H9 (cell line): ENCODE results near the gene SNCA. TPM values are rescaled to one million over a fixed set of nuclear protein-coding genes. Genes with fewer than 3 reads are reported as not detected.

ENCODE experiments used
- DNase-seq: peaks from one replicate; pipeline ENCODE4 v3.0.0-alpha.2; 2017
- H2AFZ ChIP-seq: one replicate; pipeline ENCODE4 v1.6.1; 2013; ENCODE audit warnings: mild to moderate bottlenecking, low read length, control low read depth, moderate library complexity
- H2AK5ac ChIP-seq: 2 replicates; pipeline ENCODE4 v1.6.1; 2013; ENCODE audit warnings: low read length, control low read depth, mixed read lengths; ENCODE audit not compliant: insufficient read length
- H2BK120ac ChIP-seq: one replicate; pipeline ENCODE4 v1.6.1; 2013; ENCODE audit warnings: low read depth, mild to moderate bottlenecking, low read length, control low read depth, inconsistent platforms; ENCODE audit not compliant: poor library complexity, severe bottlenecking
- H2BK12ac ChIP-seq: 2 replicates; pipeline ENCODE4 v1.6.1; 2013; ENCODE audit warnings: low read length, control low read depth, mixed read lengths, low read depth; ENCODE audit not compliant: insufficient read length
- H2BK15ac ChIP-seq: 2 replicates; pipeline ENCODE4 v1.6.1; 2013; ENCODE audit warnings: low read depth, low read length, control low read depth
- H2BK20ac ChIP-seq: one replicate; pipeline ENCODE4 v1.6.1; 2013; ENCODE audit warnings: low read depth, mild to moderate bottlenecking, low read length, control low read depth, inconsistent platforms; ENCODE audit not compliant: poor library complexity, severe bottlenecking
- H2BK5ac ChIP-seq: 2 replicates; pipeline ENCODE4 v1.6.1; 2013; ENCODE audit warnings: low read length, control low read depth, mixed read lengths; ENCODE audit not compliant: insufficient read length
- H3K14ac ChIP-seq: 2 replicates; pipeline ENCODE4 v1.6.1; 2013; ENCODE audit warnings: low read length, control low read depth; ENCODE audit not compliant: insufficient read depth
- H3K18ac ChIP-seq: 2 replicates; pipeline ENCODE4 v1.6.1; 2013; ENCODE audit warnings: low read depth, mild to moderate bottlenecking, mixed read lengths, low read length, control low read depth; ENCODE audit not compliant: insufficient read length
- H3K23ac ChIP-seq: 2 replicates; pipeline ENCODE4 v1.6.1; 2013; ENCODE audit warnings: low read length, control low read depth, mixed read lengths, low read depth; ENCODE audit not compliant: insufficient read length
- H3K23me2 ChIP-seq: 2 replicates; pipeline ENCODE4 v1.6.1; 2013; ENCODE audit warnings: low read depth, mild to moderate bottlenecking, mixed read lengths, low read length, control low read depth; ENCODE audit not compliant: insufficient read length, poor library complexity, severe bottlenecking
- H3K27ac ChIP-seq: 2 replicates; pipeline ENCODE4 v1.5.1; 2013; ENCODE audit warnings: low read length, control low read depth, mixed read lengths, low read depth; ENCODE audit not compliant: insufficient read length
- H3K27me3 ChIP-seq: 2 replicates; pipeline ENCODE4 v1.6.1; 2013; ENCODE audit warnings: low read length, control low read depth, inconsistent platforms; ENCODE audit not compliant: insufficient read depth
- H3K4ac ChIP-seq: 2 replicates; pipeline ENCODE4 v1.6.1; 2013; ENCODE audit warnings: low read depth, mild to moderate bottlenecking, control low read depth, inconsistent platforms, low read length, moderate library complexity
- H3K4me1 ChIP-seq: 2 replicates; pipeline ENCODE4 v1.6.1; 2013; ENCODE audit warnings: low read length, control low read depth, inconsistent platforms; ENCODE audit not compliant: insufficient read depth
- H3K4me2 ChIP-seq: 2 replicates; pipeline ENCODE4 v1.6.1; 2013; ENCODE audit warnings: low read length, control low read depth, mixed read lengths; ENCODE audit not compliant: insufficient read length, insufficient read depth
- H3K56ac ChIP-seq: 2 replicates; pipeline ENCODE4 v1.6.1; 2013; ENCODE audit warnings: low read depth, mild to moderate bottlenecking, mixed read lengths, low read length, control low read depth; ENCODE audit not compliant: insufficient read length
- H3K79me1 ChIP-seq: 2 replicates; pipeline ENCODE4 v1.6.1; 2013; ENCODE audit warnings: low read depth, mild to moderate bottlenecking, moderate library complexity, low read length, control low read depth, inconsistent platforms; ENCODE audit not compliant: insufficient read depth, poor library complexity, severe bottlenecking
- H3K79me2 ChIP-seq: 2 replicates; pipeline ENCODE4 v1.6.1; 2013; ENCODE audit warnings: low read length, control low read depth, inconsistent platforms; ENCODE audit not compliant: insufficient read depth
- H3K9ac ChIP-seq: 2 replicates; pipeline ENCODE4 v1.6.1; 2013; ENCODE audit warnings: low read length, control low read depth, mixed read lengths; ENCODE audit not compliant: insufficient read length; ENCODE audit errors: extremely low read depth
- H3K9me3 ChIP-seq: one replicate; pipeline ENCODE4 v1.6.1; 2013; ENCODE audit warnings: low read depth, low read length, inconsistent platforms; ENCODE audit not compliant: control insufficient read depth
- H3T11ph ChIP-seq: one replicate; pipeline ENCODE4 v1.6.1; 2013; ENCODE audit warnings: mild to moderate bottlenecking, low read length, control low read depth, inconsistent platforms
- H4K20me1 ChIP-seq: one replicate; pipeline ENCODE4 v1.6.1; 2013; ENCODE audit not compliant: control insufficient read depth, insufficient read length, insufficient read depth
- H4K5ac ChIP-seq: 2 replicates; pipeline ENCODE4 v1.6.1; 2013; ENCODE audit warnings: low read depth, mild to moderate bottlenecking, mixed read lengths, low read length, control low read depth; ENCODE audit not compliant: insufficient read length
- H4K8ac ChIP-seq: replicated peaks from 2 replicates; pipeline ENCODE4 v1.6.1; 2013; ENCODE audit warnings: low read length, control low read depth, mixed read lengths, low read depth; ENCODE audit not compliant: insufficient read length
- H4K91ac ChIP-seq: 2 replicates; pipeline ENCODE4 v1.6.1; 2013; ENCODE audit warnings: low read depth, mild to moderate bottlenecking, moderate library complexity, mixed read lengths, low read length, control low read depth; ENCODE audit not compliant: insufficient read length
- H3K27ac Mint-ChIP-seq, 3 experiments: 2 replicates in 2 of 3; 3 replicates in 1 of 3; pipeline ENCODE4 v1.8.0; 2020 to 2021; ENCODE audit warnings: mixed read lengths in 3 of 3, mild to moderate bottlenecking in 1 of 3, moderate library complexity in 1 of 3
- H3K27me3 Mint-ChIP-seq: 2 replicates; pipeline ENCODE4 v1.8.0; 2021; ENCODE audit warnings: low read depth, mild to moderate bottlenecking, moderate library complexity, mixed read lengths
- H3K36me3 Mint-ChIP-seq, 3 experiments: 2 replicates in 2 of 3; 3 replicates in 1 of 3; pipeline ENCODE4 v1.8.0; 2020 to 2021; ENCODE audit warnings: low read depth in 3 of 3, mixed read lengths in 3 of 3; ENCODE audit not compliant: insufficient read depth in 1 of 3
- H3K4me1 Mint-ChIP-seq, 2 experiments: 2 replicates each; pipeline ENCODE4 v1.8.0; 2020; ENCODE audit warnings: mixed read lengths in 2 of 2
- H3K4me3 Mint-ChIP-seq, 2 experiments: 2 replicates in 1 of 2; 3 replicates in 1 of 2; pipeline ENCODE4 v1.8.0; 2020 to 2021; ENCODE audit warnings: mild to moderate bottlenecking in 2 of 2, mixed read lengths in 2 of 2, moderate library complexity in 1 of 2
- H3K9me3 Mint-ChIP-seq, 2 experiments: 2 replicates in 1 of 2; 3 replicates in 1 of 2; pipeline ENCODE4 v1.8.0; 2020; ENCODE audit warnings: mild to moderate bottlenecking in 2 of 2, mixed read lengths in 2 of 2, moderate library complexity in 1 of 2
- WGBS: extraction: QIAGEN DNeasy Blood & Tissue Kit; methylation state at CpG from one replicate; pipeline ENCODE4 v1.1.7; 2013; ENCODE audit warnings: missing lambda C conversion rate, low lambda C conversion rate, mixed read lengths; ENCODE audit not compliant: insufficient read length; ENCODE audit errors: extremely low coverage; 5-methylcytosine and 5-hydroxymethylcytosine counted together
- total RNA-seq: library from RNA; stranded (reverse); gene quantifications from 2 replicates; pipeline ENCODE4 v1.2.1, GENCODE V29; 2021
- TF ChIP-seq, protein P1 (sequence below): fragments of 200-600 bp; sonication (generic); conservative IDR thresholded peaks from 3 replicates; pipeline ENCODE4 v1.8.0; 2021; ENCODE audit warnings: antibody characterized with exemption, mild to moderate bottlenecking

SNCA gene
- total RNA-seq, 1 experiment from 2014 or later = 8.5 TPM

DNA sequence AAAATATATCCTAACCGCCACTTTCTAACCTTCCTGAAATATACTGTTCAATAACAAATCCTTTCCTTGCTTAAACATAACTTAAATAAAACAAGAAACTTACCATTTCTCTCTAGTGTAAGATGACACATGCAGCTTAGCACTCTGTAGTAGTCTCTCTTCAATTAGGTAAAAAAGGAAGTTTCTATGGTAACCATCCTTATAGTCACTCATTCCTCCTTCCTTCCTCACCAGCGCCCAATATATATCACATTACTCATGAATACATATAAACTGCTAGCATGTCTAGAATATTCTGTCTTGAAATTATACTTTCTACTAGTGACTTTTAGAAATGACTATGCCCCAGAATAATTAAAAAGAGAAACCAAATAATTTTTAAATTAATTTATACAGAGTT is 112.2 kb downstream of the SNCA start:
- Histone ChIP-seq H3K23ac (no peak overlapping the region), H4K8ac (no peak overlapping the region), H3K18ac (no peak overlapping the region), H2BK20ac (no peak overlapping the region), H2BK5ac (no peak overlapping the region), H3K27me3 (no peaks in the 10 kb centered on the region), H4K5ac (no peak overlapping the region), H2BK12ac (no peak overlapping the region), H3K27ac (no peak overlapping the region), H4K20me1 (no peaks in the 10 kb centered on the region), H3K14ac (no peak overlapping the region), H3K4me2 (no peak overlapping the region), H2AK5ac (no peak overlapping the region), H2BK120ac (no peak overlapping the region), H3K79me2 (no peaks in the 10 kb centered on the region), H3K56ac (no peak overlapping the region), H3K4me1 (no peaks in the 10 kb centered on the region), H3K79me1 (no peaks in the 10 kb centered on the region), H3K23me2 (no peaks in the 10 kb centered on the region), H3K4ac (no peak overlapping the region), H2AFZ (no peak overlapping the region), H2BK15ac (no peak overlapping the region), H3K9me3 (no peaks in the 10 kb centered on the region), H4K91ac (no peak overlapping the region), H3T11ph (no peak overlapping the region), H3K9ac (no peak overlapping the region)
- H3K27me3 Mint-ChIP-seq = no peaks in the 10 kb centered on the region
- no CpG with 5 or more reads among the region's 2 CpGs for WGBS
- no peak overlapping the region for H3K4me3 Mint-ChIP-seq
- H3K9me3 Mint-ChIP-seq = no peaks in the 10 kb centered on the region
- TF ChIP-seq, protein P1, sequence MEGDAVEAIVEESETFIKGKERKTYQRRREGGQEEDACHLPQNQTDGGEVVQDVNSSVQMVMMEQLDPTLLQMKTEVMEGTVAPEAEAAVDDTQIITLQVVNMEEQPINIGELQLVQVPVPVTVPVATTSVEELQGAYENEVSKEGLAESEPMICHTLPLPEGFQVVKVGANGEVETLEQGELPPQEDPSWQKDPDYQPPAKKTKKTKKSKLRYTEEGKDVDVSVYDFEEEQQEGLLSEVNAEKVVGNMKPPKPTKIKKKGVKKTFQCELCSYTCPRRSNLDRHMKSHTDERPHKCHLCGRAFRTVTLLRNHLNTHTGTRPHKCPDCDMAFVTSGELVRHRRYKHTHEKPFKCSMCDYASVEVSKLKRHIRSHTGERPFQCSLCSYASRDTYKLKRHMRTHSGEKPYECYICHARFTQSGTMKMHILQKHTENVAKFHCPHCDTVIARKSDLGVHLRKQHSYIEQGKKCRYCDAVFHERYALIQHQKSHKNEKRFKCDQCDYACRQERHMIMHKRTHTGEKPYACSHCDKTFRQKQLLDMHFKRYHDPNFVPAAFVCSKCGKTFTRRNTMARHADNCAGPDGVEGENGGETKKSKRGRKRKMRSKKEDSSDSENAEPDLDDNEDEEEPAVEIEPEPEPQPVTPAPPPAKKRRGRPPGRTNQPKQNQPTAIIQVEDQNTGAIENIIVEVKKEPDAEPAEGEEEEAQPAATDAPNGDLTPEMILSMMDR = no peak
- H3K4me1 Mint-ChIP-seq = peaks cover 7 to 9% of the 10 kb centered on the region in 2 experiments
- H3K27ac Mint-ChIP-seq = no peak overlapping the region
- DNase-seq = no peak
- no peaks in the 10 kb centered on the region for H3K36me3 Mint-ChIP-seq
